Left renal pelvis (tissue), 4 donors: Measurements from ENCODE around the gene RAB3IL1. TPM values are rescaled to one million over a fixed set of nuclear protein-coding genes. Genes with fewer than 3 reads are reported as not detected.

ENCODE experiments used
- DNase-seq, 4 donors: peaks; one replicate each; pipeline ENCODE4 v3.0.0-alpha.2; 2013; ENCODE audit warnings: low read depth in 4 of 4, low spot score in 3 of 4
- polyA plus RNA-seq, 4 donors: library from polyadenylated mRNA; unstranded; fragments of 120-200 nt; gene quantifications; one replicate each; pipeline ENCODE4 v1.2.1, GENCODE V29; 2013; ENCODE audit not compliant: insufficient read length in 4 of 4

RAB3IL1 gene
- polyA plus RNA-seq, 4 donors, result 15.8 to 43.9 (median 22.7) TPM

DNA sequence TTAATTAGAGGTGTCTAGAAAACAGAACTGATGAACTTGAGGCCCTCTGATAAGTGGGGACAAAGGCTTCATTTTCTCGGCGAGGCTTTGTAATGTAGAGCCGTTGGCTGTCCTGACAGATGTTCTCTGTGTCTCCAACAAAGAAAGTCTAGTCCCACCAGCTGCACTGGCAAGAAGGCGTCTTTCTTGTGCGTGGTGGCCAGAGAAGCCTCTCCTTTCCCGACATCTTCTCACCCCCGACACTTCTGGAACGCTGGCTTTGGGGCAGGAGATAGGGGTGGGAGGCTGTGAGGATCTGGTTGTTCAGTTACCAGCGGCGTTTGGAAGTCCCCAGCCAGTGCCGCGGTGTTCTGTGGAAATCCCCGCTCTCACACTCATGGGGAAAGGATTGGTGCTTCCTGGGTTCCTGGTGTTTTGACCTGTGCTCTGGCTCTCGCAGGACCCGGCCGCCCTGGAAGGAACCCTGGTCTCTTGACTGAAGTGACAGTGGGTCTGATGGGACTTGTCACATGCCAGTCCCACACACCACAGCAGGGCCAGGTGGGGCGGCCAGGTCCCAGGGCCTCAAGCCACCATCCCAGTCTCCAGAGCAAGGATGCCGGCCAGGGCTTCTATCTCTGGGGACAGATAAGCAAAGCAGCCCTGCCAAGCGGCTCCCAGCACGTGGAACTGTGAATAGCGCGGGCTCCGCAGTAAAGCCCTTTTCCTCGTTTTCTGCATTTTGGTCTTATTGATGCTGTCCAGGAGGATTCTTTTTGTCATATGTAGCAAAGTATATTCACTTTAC, 66.1 kb downstream of the RAB3IL1 start:
- no peak for DNase-seq

DNA sequence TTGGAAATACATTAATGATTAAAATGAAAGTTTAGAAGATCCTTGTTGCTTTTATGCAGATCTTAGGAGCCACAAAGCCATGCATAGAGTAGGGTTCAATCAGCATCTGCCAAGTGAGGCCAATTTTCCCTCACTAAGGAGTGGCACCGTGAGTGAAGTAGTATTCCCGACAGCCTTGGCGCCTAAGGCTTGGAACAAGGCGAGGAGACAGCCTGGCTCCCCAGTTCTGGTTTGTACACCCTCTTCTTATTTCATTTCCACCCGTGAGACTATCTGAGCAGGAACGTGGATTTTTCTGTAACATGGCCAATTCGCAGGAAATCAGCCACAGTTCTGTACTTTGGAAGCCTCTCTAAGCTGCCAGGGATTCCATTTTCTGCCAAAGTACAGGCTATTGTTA, 66.7 kb downstream of the RAB3IL1 start:
- no peak for DNase-seq

DNA sequence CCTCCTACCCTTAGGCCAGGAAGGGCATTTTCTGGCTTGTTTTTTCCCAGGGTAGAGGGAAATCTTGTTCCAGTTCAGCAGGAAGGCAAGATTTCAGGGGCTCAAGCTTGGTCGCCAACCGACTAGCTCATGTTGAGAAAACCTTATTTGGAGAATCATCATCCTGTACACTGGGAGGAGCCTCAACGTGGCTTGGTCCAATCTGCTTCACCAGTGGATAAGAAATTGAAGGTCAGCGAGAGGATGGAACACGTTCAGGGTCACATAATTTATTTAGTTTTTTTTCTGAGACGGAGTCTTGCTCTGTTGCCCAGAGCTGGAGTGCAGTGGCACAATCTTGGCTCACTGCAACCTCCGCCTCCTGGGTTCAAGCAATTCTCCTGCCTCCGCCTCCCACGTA, 68.7 kb downstream of the RAB3IL1 start:
- DNase-seq, result no peak

DNA sequence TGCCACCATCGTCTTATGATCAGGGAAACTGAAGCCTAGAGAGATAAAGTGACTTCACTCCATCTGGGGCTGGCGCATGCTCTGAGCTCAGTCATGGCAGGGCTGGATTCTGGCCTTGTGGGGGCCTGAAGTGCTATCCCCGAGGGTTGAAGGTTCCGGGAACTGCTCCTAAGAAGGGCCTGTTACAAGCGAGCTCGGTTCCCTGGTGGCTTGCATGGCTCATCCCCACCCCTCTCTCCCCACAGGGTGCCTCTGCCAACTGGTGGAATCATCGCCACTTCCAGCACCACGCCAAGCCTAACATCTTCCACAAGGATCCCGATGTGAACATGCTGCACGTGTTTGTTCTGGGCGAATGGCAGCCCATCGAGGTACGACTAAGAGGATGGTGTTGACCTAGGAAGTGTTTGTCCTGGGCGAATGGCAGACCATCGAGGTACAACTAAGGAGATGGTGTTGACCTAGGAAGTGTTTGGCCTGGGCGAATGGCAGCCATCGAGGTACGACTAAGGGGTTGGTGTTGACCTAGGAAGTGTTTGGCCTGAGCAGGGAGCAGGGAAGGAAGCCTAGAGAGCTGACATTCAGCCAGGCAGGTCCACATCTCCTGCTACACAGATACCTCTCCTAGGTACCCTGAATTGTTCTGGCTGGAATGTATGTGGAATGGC, 69.3 kb downstream of the RAB3IL1 start:
- DNase-seq, result no peak

Other genes starting within 250 kb of the RAB3IL1 start
- gene DAGLA, start 237.2 kb downstream of the RAB3IL1 start, polyA plus RNA-seq, result 1 to 10 TPM; 3.0 to 4.2 (median 3.3) TPM
- 10 to 100 TPM in 3 of 4 donors, 1 to 10 TPM in 1; 7.9 to 26.7 (median 20.9) TPM for gene MYRF, start 164.9 kb downstream of the RAB3IL1 start, polyA plus RNA-seq
- gene TMEM258, start 125.0 kb downstream of the RAB3IL1 start, polyA plus RNA-seq, result 100 to 1,000 TPM; 169 to 174 (median 172) TPM
- 10 to 100 TPM; 19.4 to 39.7 (median 37.9) TPM for gene FEN1, start 124.7 kb downstream of the RAB3IL1 start, polyA plus RNA-seq
- 10 to 100 TPM; 33.2 to 46.7 (median 41.1) TPM for gene FADS1, start 100.6 kb downstream of the RAB3IL1 start, polyA plus RNA-seq
- 100 to 1,000 TPM in 2 of 4 donors, 10 to 100 TPM in 2; 83.8 to 142 (median 96.2) TPM for gene FADS2, start 89.3 kb downstream of the RAB3IL1 start, polyA plus RNA-seq
- gene FADS3, start 26.0 kb downstream of the RAB3IL1 start, polyA plus RNA-seq, result 10 to 100 TPM; 12.7 to 21.9 (median 18.1) TPM
- 1 to 10 TPM; 3.7 to 4.7 (median 4.2) TPM for gene BEST1, start 32.8 kb upstream of the RAB3IL1 start, polyA plus RNA-seq
- gene FTH1, start 50.1 kb upstream of the RAB3IL1 start, polyA plus RNA-seq, result 1,000 to 10,000 TPM; 1,796 to 2,281 (median 2,069) TPM
- 10 to 100 TPM; 30.7 to 43.0 (median 35.2) TPM for gene INCENP, start 206.4 kb upstream of the RAB3IL1 start, polyA plus RNA-seq